GM04503 (cell line): ENCODE measurements around the gene G0S2.
"Not testable (repeated sequence)": the region's sequence is repeated elsewhere in the genome, so short reads cannot be mapped to it uniquely, and the experiment has no call there.

Experiments used
- DNase-seq: peaks from one replicate; pipeline ENCODE4 v3.0.0-alpha.2; 2012; ENCODE audit warnings: low read depth

The G0S2 gene

GRCh38 chr1:209678981-209679539, 3.8 kb downstream of the G0S2 start:
- no peak for DNase-seq

- DNase-seq = no peak
Observed at GRCh38 chr1:209685821-209686220, 10.6 kb downstream of the G0S2 start.

- no peak for DNase-seq
Observed at GRCh38 chr1:209686322-209686721, 11.1 kb downstream of the G0S2 start.

- peak; percentile 55 for DNase-seq
Observed at GRCh38 chr1:209688746-209689234, 13.6 kb downstream of the G0S2 start.

- no peak for DNase-seq
Observed at GRCh38 chr1:209689477-209689876, 14.3 kb downstream of the G0S2 start.

- DNase-seq = no peak
Observed at GRCh38 chr1:209691237-209691636, 16.0 kb downstream of the G0S2 start.

- no peak for DNase-seq
Observed at GRCh38 chr1:209692296-209692695, 17.1 kb downstream of the G0S2 start.

- DNase-seq = peak; percentile 29
Observed at GRCh38 chr1:209692745-209693504, 17.7 kb downstream of the G0S2 start.

GRCh38 chr1:209696673-209697072, 21.5 kb downstream of the G0S2 start:
- no peak for DNase-seq

- no peak for DNase-seq
Observed at GRCh38 chr1:209697126-209697525, 21.9 kb downstream of the G0S2 start.

GRCh38 chr1:209700686-209701085, 25.5 kb downstream of the G0S2 start:
- DNase-seq = not testable (repeated sequence)

- DNase-seq = no peak
Observed at GRCh38 chr1:209702832-209703231, 27.6 kb downstream of the G0S2 start.

GRCh38 chr1:209703834-209704504, 28.8 kb downstream of the G0S2 start:
- no peak for DNase-seq

- DNase-seq = peak; percentile 80
Observed at GRCh38 chr1:209704584-209704983, 29.4 kb downstream of the G0S2 start, which contains the start of gene HSD11B1. Gene HSD11B1, plus strand, starts transcription at chr1:209704846. Its CDS starts 97 bp downstream, at chr1:209704943.

- no peak for DNase-seq
Observed at GRCh38 chr1:209705033-209705598, 29.9 kb downstream of the G0S2 start.

- no peak for DNase-seq
Observed at GRCh38 chr1:209706622-209707021, 31.4 kb downstream of the G0S2 start.

GRCh38 chr1:209707308-209707707, 32.1 kb downstream of the G0S2 start:
- DNase-seq = no peak

GRCh38 chr1:209708297-209708696, 33.1 kb downstream of the G0S2 start:
- DNase-seq = no peak

- no peak for DNase-seq
Observed at GRCh38 chr1:209710093-209710492, 34.9 kb downstream of the G0S2 start.

GRCh38 chr1:209710847-209711246, 35.6 kb downstream of the G0S2 start:
- no peak for DNase-seq

GRCh38 chr1:209714338-209714737, 39.1 kb downstream of the G0S2 start:
- DNase-seq = no peak

- no peak for DNase-seq
Observed at GRCh38 chr1:209715314-209715713, 40.1 kb downstream of the G0S2 start.

GRCh38 chr1:209717818-209718217, 42.6 kb downstream of the G0S2 start:
- DNase-seq = no peak
